SK-N-SH (cell line): Measurements from ENCODE around the gene AEBP2. TPM values are rescaled to one million over a fixed set of nuclear protein-coding genes. Genes with fewer than 3 reads are reported as not detected.

Source experiments
- CTCF ChIA-PET: fragments of 300-600, 350-600 bp; formaldehyde crosslinking; extraction: SDS; loops from one replicate; lab custom pipeline; 2021; lab: Yijun Ruan, JAX
- POLR2A ChIA-PET: fragments of 350-600 bp; sonication (Branson Sonifier 250); formaldehyde crosslinking; extraction: SDS; loops from one replicate; lab custom pipeline; 2020; ENCODE audit warnings: antibody characterized with exemption, inconsistent platforms; lab: Yijun Ruan, JAX
- DNase-seq: peaks from one replicate; pipeline ENCODE4 v3.0.0; 2012
- H2AFZ ChIP-seq: fragments of 200-600 bp; sonication (generic); 2 replicates; pipeline ENCODE4 v1.8.1; 2016; ENCODE audit warnings: antibody characterized with exemption, mild to moderate bottlenecking, low read depth
- H3F3A ChIP-seq: fragments of 200-600 bp; sonication (generic); replicated peaks from 2 replicates; pipeline ENCODE3; 2016; ENCODE audit warnings: antibody characterized with exemption, mild to moderate bottlenecking; ENCODE audit not compliant: insufficient read depth
- H3K27ac ChIP-seq, 2 experiments: fragments of 200-500 bp in 1 of 2; fragments of 200-600 bp in 1 of 2; sonication (Bioruptor generic) in 1 of 2; sonication (generic), shearing (Covaris generic) in 1 of 2; 2 replicates each; pipeline versions ENCODE4 v1.5.1 to v1.6.1; 2014 to 2016; ENCODE audit warnings: low read depth in 2 of 2, inconsistent platforms in 1 of 2, low read length in 1 of 2, mild to moderate bottlenecking in 1 of 2, mixed read lengths in 1 of 2
- H3K27me3 ChIP-seq: fragments of 200-600 bp; sonication (generic), shearing (Covaris generic); 2 replicates; pipeline ENCODE4 v1.6.1; 2016; ENCODE audit warnings: mixed run types; ENCODE audit not compliant: insufficient read depth
- H3K36me3 ChIP-seq, 2 experiments: fragments of 200-500 bp in 1 of 2; fragments of 200-600 bp in 1 of 2; sonication (Bioruptor generic) in 1 of 2; sonication (generic) in 1 of 2; replicated peaks in 1 of 2; 2 replicates each; pipeline versions ENCODE3 to v1.5.1; 2014 to 2016; ENCODE audit warnings: low read length in 1 of 2, mild to moderate bottlenecking in 1 of 2; ENCODE audit not compliant: insufficient read depth in 2 of 2, control insufficient read depth in 1 of 2
- H3K4me1 ChIP-seq, 2 experiments: fragments of 200-500 bp in 1 of 2; fragments of 200-600 bp in 1 of 2; sonication (Bioruptor generic) in 1 of 2; sonication (generic), shearing (Covaris generic) in 1 of 2; 2 replicates each; pipeline versions ENCODE4 v1.5.1 to v1.6.1; 2014 to 2016; ENCODE audit warnings: low read depth in 1 of 2, low read length in 1 of 2, mixed run types in 1 of 2; ENCODE audit not compliant: insufficient read depth in 2 of 2, control insufficient read depth in 1 of 2
- H3K4me2 ChIP-seq: fragments of 200-600 bp; sonication (generic), shearing (Covaris generic); 2 replicates; pipeline ENCODE4 v1.6.1; 2017; ENCODE audit warnings: mixed run types
- H3K4me3 ChIP-seq, 2 experiments: fragments of 200-500 bp in 1 of 2; fragments of 200-600 bp in 1 of 2; sonication (Bioruptor generic) in 1 of 2; sonication (generic), shearing (Covaris generic) in 1 of 2; 2 replicates each; pipeline versions ENCODE4 v1.5.1 to v1.8.1; 2014 to 2016; ENCODE audit warnings: low read depth in 2 of 2, inconsistent platforms in 1 of 2, low read length in 1 of 2, mild to moderate bottlenecking in 1 of 2, mixed read lengths in 1 of 2, moderate library complexity in 1 of 2
- H3K79me2 ChIP-seq: fragments of 200-600 bp; sonication (generic); 2 replicates; pipeline ENCODE4 v1.8.1; 2017; ENCODE audit warnings: mild to moderate bottlenecking; ENCODE audit not compliant: insufficient read depth
- H3K9ac ChIP-seq: fragments of 200-600 bp; sonication (generic); 2 replicates; pipeline ENCODE4 v1.6.1; 2017; ENCODE audit warnings: mixed run types
- H3K9me2 ChIP-seq: fragments of 200-600 bp; sonication (generic); 2 replicates; pipeline ENCODE4 v1.6.1; 2017; ENCODE audit warnings: mixed run types
- H3K9me3 ChIP-seq: fragments of 200-600 bp; sonication (generic); 2 replicates; pipeline ENCODE4 v1.6.1; 2017; ENCODE audit warnings: mixed run types, mild to moderate bottlenecking, moderate library complexity
- H4K20me1 ChIP-seq: fragments of 200-600 bp; sonication (generic); 2 replicates; pipeline ENCODE4 v1.6.1; 2017; ENCODE audit warnings: mild to moderate bottlenecking, mixed run types; ENCODE audit not compliant: insufficient read depth
- CHD2 ChIP-seq: fragments of 150-350 bp; IDR thresholded peaks from 2 replicates; pipeline ENCODE4 v1.6.1; 2018; ENCODE audit warnings: low read length; ENCODE audit not compliant: partially characterized antibody
- ELF1 ChIP-seq: IDR thresholded peaks from 2 replicates; pipeline ENCODE4 v1.4.0; 2012
- EP300 ChIP-seq, 2 experiments: IDR thresholded peaks; 2 replicates each; pipeline versions ENCODE4 v1.4.0 to v1.6.1; 2012; ENCODE audit warnings: borderline replicate concordance in 1 of 2, low read depth in 1 of 2, low read length in 1 of 2
- EZH2phosphoT487 ChIP-seq: fragments of 200-600 bp; sonication (generic); IDR thresholded peaks from 2 replicates; pipeline ENCODE4 v1.6.1; 2017; ENCODE audit warnings: low read depth, mixed run types, mild to moderate bottlenecking, antibody characterized with exemption, moderate library complexity, borderline replicate concordance
- FOXM1 ChIP-seq: IDR thresholded peaks from 2 replicates; pipeline ENCODE4 v1.4.0; 2012; ENCODE audit warnings: low read depth, mild to moderate bottlenecking
- IRF3 ChIP-seq: fragments of 150-350 bp; IDR thresholded peaks from 2 replicates; pipeline ENCODE4 v1.6.1; 2016; ENCODE audit warnings: mild to moderate bottlenecking, low read depth, low read length
- JUND ChIP-seq: IDR thresholded peaks from 2 replicates; pipeline ENCODE4 v1.4.0; 2012
- MXI1 ChIP-seq: IDR thresholded peaks from 2 replicates; pipeline ENCODE4 v1.6.1; 2012; ENCODE audit warnings: mild to moderate bottlenecking, low read depth, low read length, improper control_type of control experiment
- NFIC ChIP-seq: IDR thresholded peaks from 2 replicates; pipeline ENCODE4 v1.4.0; 2012; ENCODE audit warnings: borderline replicate concordance
- NRF1 ChIP-seq: IDR thresholded peaks from 2 replicates; pipeline ENCODE4 v1.6.1; 2012; ENCODE audit warnings: low read depth, mild to moderate bottlenecking, low read length
- POLR2AphosphoS5 ChIP-seq: IDR thresholded peaks from 2 replicates; pipeline ENCODE4 v1.6.1; 2012; ENCODE audit warnings: low read depth, low read length
- RCOR1 ChIP-seq: fragments of 150-350 bp; IDR thresholded peaks from 2 replicates; pipeline ENCODE4 v1.6.1; 2017; ENCODE audit warnings: antibody characterized with exemption, low read length
- REST ChIP-seq: IDR thresholded peaks from 2 replicates; pipeline ENCODE4 v1.6.1; 2012; ENCODE audit warnings: mild to moderate bottlenecking, low read depth, low read length, moderate library complexity
- RFX5 ChIP-seq: IDR thresholded peaks from 2 replicates; pipeline ENCODE4 v1.6.1; 2012; ENCODE audit warnings: mild to moderate bottlenecking, improper control_type of control experiment, low read length
- TCF12 ChIP-seq: IDR thresholded peaks from 2 replicates; pipeline ENCODE4 v1.4.0; 2012
- USF2 ChIP-seq: fragments of 150-350 bp; IDR thresholded peaks from 2 replicates; pipeline ENCODE4 v1.6.1; 2017; ENCODE audit warnings: antibody characterized with exemption, low read length, low read depth, borderline replicate concordance
- ZBTB33 ChIP-seq: IDR thresholded peaks from 2 replicates; pipeline ENCODE4 v1.4.0; 2012; ENCODE audit warnings: low read depth, borderline replicate concordance
- WGBS: methylation state at CpG from one replicate; pipeline ENCODE4 v1.1.6; 2017; ENCODE audit warnings: low lambda C conversion rate; 5-methylcytosine and 5-hydroxymethylcytosine counted together
- polyA plus RNA-seq, 3 experiments: library from polyadenylated mRNA; depleted of rRNA; stranded (reverse); fragments of >200 nt; gene quantifications; 2 replicates each; pipeline ENCODE4 v1.2.3, GENCODE V29; 2012

The AEBP2 gene
- polyA plus RNA-seq, 1 of the 3 experiments (the other 2 are of a cell fraction): 10.4 TPM

- Histone ChIP-seq H3K36me3 (peaks cover 0 to 52% of the 10 kb centered on the region in 2 experiments), H3K9me2 (no peaks in the 10 kb centered on the region), H4K20me1 (peaks cover 71% of the 10 kb centered on the region), H3K27ac (no peak overlapping the region), H3K79me2 (peaks cover 100% of the 10 kb centered on the region), H3K27me3 (no peaks in the 10 kb centered on the region), H3K4me1 (peaks cover 0 to 8% of the 10 kb centered on the region in 2 experiments; a peak in 1 of 4 replicates), H3K9ac (no peak overlapping the region), H3K4me2 (no peak overlapping the region), H3K4me3 (no peak overlapping the region), H2AFZ (no peak overlapping the region), H3K9me3 (0 out of 2 replicates have a peak, but pooled peaks cover 8% of the 10 kb centered on the region), H3F3A (peaks cover 6% of the 10 kb centered on the region)
- WGBS: 95% methylated on average over 1 of the region's 1 CpG
- ChIA-PET CTCF (no interaction called here), POLR2A (interaction anchor here (0.6 kb wide), 1 partner anchor 95 kb away, joined by 3 read pairs; no protein-coding TSS in a partner anchor)
- TF ChIP-seq EP300 (IDR thresholded peaks at IDR 0.05; ENCODE audit: borderline replicate concordance in 1 of 2, low read depth in 1 of 2, low read length in 1 of 2): no peak
- TF ChIP-seq NRF1: no peak
- no peak for TF ChIP-seq JUND
- no peak for TF ChIP-seq USF2
- no peak for TF ChIP-seq POLR2AphosphoS5
- no peak for TF ChIP-seq CHD2
- TF ChIP-seq IRF3: no peak
- TF ChIP-seq FOXM1: no peak
- TF ChIP-seq NFIC: no peak
- TF ChIP-seq RFX5: no peak
- TF ChIP-seq ZBTB33: no peak
- no peak for DNase-seq
These were observed 41.2 kb downstream of the AEBP2 start for GRCh38 chr12:19480459-19480858.

GRCh38 chr12:19482036-19482435 lies 42.7 kb downstream of the AEBP2 start:
- Histone ChIP-seq H3K4me2 (no peak overlapping the region), H4K20me1 (peaks cover 68% of the 10 kb centered on the region), H3K9ac (no peak overlapping the region), H3K4me1 (peaks cover 0 to 8% of the 10 kb centered on the region in 2 experiments; a peak in 1 of 4 replicates)
- TF ChIP-seq ZBTB33 (no peak), EZH2phosphoT487 (no peak), ELF1 (no peak), TCF12 (no peak), REST (no peak), RCOR1 (no peak), JUND (no peak), POLR2AphosphoS5 (no peak), MXI1 (no peak)
- TF ChIP-seq, all 33 proteins: peak for 0
- Histone ChIP-seq H3K79me2 (peaks cover 100% of the 10 kb centered on the region), H3K4me3 (no peak overlapping the region), H2AFZ (no peak overlapping the region), H3K36me3 (peaks cover 0 to 46% of the 10 kb centered on the region in 2 experiments), H3K27me3 (no peaks in the 10 kb centered on the region), H3K9me3 (0 out of 2 replicates have a peak, but pooled peaks cover 8% of the 10 kb centered on the region), H3K9me2 (no peaks in the 10 kb centered on the region), H3F3A (no peaks in the 10 kb centered on the region), H3K27ac (no peak overlapping the region)
- ChIA-PET POLR2A (no interaction called here), CTCF (no interaction called here)
- 96% methylated on average over 3 of the region's 3 CpGs for WGBS
- no peak for DNase-seq
